H1 (cell line): ENCODE measurements around the gene ZBTB45. TPM values are rescaled to one million over a fixed set of nuclear protein-coding genes. Genes with fewer than 3 reads are reported as not detected.

Experiments
- CBX5 ChIP-seq: fragments of 300-800, 300-1000 bp; sonication (generic); IDR thresholded peaks from 2 replicates; pipeline ENCODE4 v1.7.1; 2016; ENCODE audit warnings: antibody characterized with exemption, low read length, low read depth
- CHD7 ChIP-seq: fragments of 300-600 bp; sonication (generic); IDR thresholded peaks from 2 replicates; pipeline ENCODE4 v1.7.1; 2012; ENCODE audit warnings: low read length, moderate library complexity, mild to moderate bottlenecking, inconsistent platforms; ENCODE audit not compliant: insufficient replicate concordance
- CTBP2 ChIP-seq: IDR thresholded peaks from 2 replicates; pipeline ENCODE4 v1.7.0; 2011; ENCODE audit warnings: borderline replicate concordance, mild to moderate bottlenecking, moderate library complexity, mixed read lengths, low read length; ENCODE audit not compliant: insufficient read depth, insufficient read length
- EGR1 ChIP-seq: IDR thresholded peaks from 2 replicates; pipeline ENCODE4 v1.6.1; 2011; ENCODE audit warnings: low read depth, low read length, borderline replicate concordance
- FOSL1 ChIP-seq: IDR thresholded peaks from 2 replicates; pipeline ENCODE4 v1.6.1; 2011; ENCODE audit warnings: mild to moderate bottlenecking, low read depth, low read length, moderate library complexity; ENCODE audit not compliant: insufficient read depth
- JUN ChIP-seq: IDR thresholded peaks from 2 replicates; pipeline ENCODE4 v1.6.1; 2011; ENCODE audit warnings: low read depth, mild to moderate bottlenecking, improper control_type of control experiment, low read length
- MAFK ChIP-seq: IDR thresholded peaks from 2 replicates; pipeline ENCODE4 v1.6.1; 2012; ENCODE audit warnings: low read depth, mild to moderate bottlenecking, improper control_type of control experiment, low read length
- MAX ChIP-seq: IDR thresholded peaks from 2 replicates; pipeline ENCODE4 v1.6.1; 2012; ENCODE audit warnings: inconsistent platforms
- SIRT6 ChIP-seq: IDR thresholded peaks from one replicate; pipeline ENCODE4 v1.7.1; 2012; ENCODE audit warnings: low read length, inconsistent platforms
- USF2 ChIP-seq: IDR thresholded peaks from 2 replicates; pipeline ENCODE4 v1.6.1; 2011; ENCODE audit warnings: low read length, improper control_type of control experiment
- polyA plus RNA-seq, 7 experiments: library from polyadenylated mRNA; depleted of rRNA in 3 of 7; stranded (reverse) in 5 of 7; unstranded in 2 of 7; fragments of >200 nt in 5 of 7; fragments of 200-250 nt in 2 of 7; gene quantifications; 1 replicate in 5 of 7; 2 replicates in 1 of 7; 4 replicates in 1 of 7; pipeline versions ENCODE4 v1.2.1 to v1.2.3, GENCODE V29; 2011 to 2013; ENCODE audit warnings: missing spikeins in 2 of 7, mixed read lengths in 2 of 7
- total RNA-seq: library from RNA; stranded (reverse); fragmentation: NEBNext Ultra II Directional; extraction: Animal tissue kit (Norgen Biotek cat#: 25700); gene quantifications from 2 replicates; pipeline ENCODE4 v1.2.1, GENCODE V29; 2021

ZBTB45 gene
- total and polyA plus RNA-seq, 2 of the 8 experiments (the other 6 are each of a cell fraction or from before 2014, with no cell fraction given), result 16.9 to 17.2 TPM

GRCh38 chr19:58555369-58555885, 35.8 kb upstream of the ZBTB45 start (continued):
- TF ChIP-seq CHD7, result no peak
- TF ChIP-seq MAFK, result no peak
- TF ChIP-seq USF2, result no peak
- TF ChIP-seq EGR1, result no peak
- no peak for TF ChIP-seq JUN
- no peak for TF ChIP-seq FOSL1
- TF ChIP-seq CTBP2, result no peak
- no peak for TF ChIP-seq CBX5
- TF ChIP-seq SIRT6, result no peak
- TF ChIP-seq MAX, result no peak
